CD14-positive monocyte (primary cell): ENCODE data around the gene STRBP. TPM values are rescaled to one million over a fixed set of nuclear protein-coding genes. Genes with fewer than 3 reads are reported as not detected.

Experiments used
- DNase-seq, 3 donors: peaks; one replicate each; pipeline ENCODE4 v3.0.0-alpha.2; 2011 to 2022
- H2AFZ ChIP-seq: 2 replicates; pipeline ENCODE4 v1.6.0; 2012; ENCODE audit warnings: mild to moderate bottlenecking, low read depth, low read length, inconsistent platforms; ENCODE audit not compliant: insufficient read depth, poor library complexity, severe bottlenecking
- H3K27ac ChIP-seq, 2 donors: 1 replicate in 1 of 2; 2 replicates in 1 of 2; pipeline ENCODE4 v1.5.1; 2012 to 2013; ENCODE audit warnings: low read length in 2 of 2, control low read depth in 1 of 2, inconsistent platforms in 1 of 2, low read depth in 1 of 2, mild to moderate bottlenecking in 1 of 2
- H3K27me3 ChIP-seq, 2 donors: one replicate each; pipeline versions ENCODE4 v1.6.0 to v1.6.1; 2011 to 2013; ENCODE audit warnings: low read length in 2 of 2; ENCODE audit not compliant: control insufficient read depth in 2 of 2, insufficient read depth in 2 of 2
- H3K36me3 ChIP-seq, 2 donors: replicated peaks in 1 of 2; 1 replicate in 1 of 2; 2 replicates in 1 of 2; pipeline versions ENCODE4 v1.5.1 to v1.6.1; 2012 to 2013; ENCODE audit warnings: low read length in 2 of 2, control low read depth in 1 of 2, inconsistent platforms in 1 of 2, mild to moderate bottlenecking in 1 of 2; ENCODE audit not compliant: insufficient read depth in 2 of 2, control insufficient read depth in 1 of 2
- H3K4me1 ChIP-seq, 2 donors: 1 replicate in 1 of 2; 2 replicates in 1 of 2; pipeline versions ENCODE4 v1.5.1 to v1.6.1; 2012 to 2013; ENCODE audit warnings: low read length in 2 of 2, control low read depth in 1 of 2, inconsistent platforms in 1 of 2, mild to moderate bottlenecking in 1 of 2, moderate library complexity in 1 of 2; ENCODE audit not compliant: insufficient read depth in 2 of 2, control insufficient read depth in 1 of 2
- H3K4me2 ChIP-seq: replicated peaks from 2 replicates; pipeline ENCODE3; 2012; ENCODE audit warnings: low read length, moderate library complexity, mild to moderate bottlenecking; ENCODE audit not compliant: poor library complexity, severe bottlenecking; ENCODE audit errors: extremely low read depth
- H3K4me3 ChIP-seq, 3 experiments: fragments of 200-600 bp in 1 of 3; sonication (generic) in 1 of 3; replicated peaks in 1 of 3; 1 replicate in 2 of 3; 2 replicates in 1 of 3; pipeline ENCODE4 v1.5.1; 2011 to 2013; ENCODE audit warnings: low read length in 3 of 3, mild to moderate bottlenecking in 3 of 3, control low read depth in 2 of 3, low read depth in 2 of 3, inconsistent platforms in 1 of 3, moderate library complexity in 1 of 3
- H3K79me2 ChIP-seq: 2 replicates; pipeline ENCODE4 v1.6.0; 2012; ENCODE audit warnings: mild to moderate bottlenecking, control low read depth, inconsistent platforms, low read length, moderate library complexity; ENCODE audit not compliant: insufficient read depth
- H3K9ac ChIP-seq: 2 replicates; pipeline ENCODE4 v1.6.0; 2017; ENCODE audit warnings: low read length, mild to moderate bottlenecking; ENCODE audit not compliant: insufficient read depth, poor library complexity, severe bottlenecking
- H3K9me3 ChIP-seq, 2 donors: replicated peaks in 1 of 2; 1 replicate in 1 of 2; 2 replicates in 1 of 2; pipeline versions ENCODE4 v1.5.1 to v1.6.1; 2012 to 2013; ENCODE audit warnings: low read length in 2 of 2, control low read depth in 1 of 2; ENCODE audit not compliant: control insufficient read depth in 1 of 2, insufficient read depth in 1 of 2
- H4K20me1 ChIP-seq: 2 replicates; pipeline ENCODE4 v1.6.0; 2012; ENCODE audit warnings: mild to moderate bottlenecking, low read length, control low read depth, moderate library complexity; ENCODE audit not compliant: insufficient read depth
- H3K27ac Mint-ChIP-seq, 7 donors: one replicate each; pipeline ENCODE4 v1.8.0; 2020; ENCODE audit warnings: mild to moderate bottlenecking in 7 of 7, mixed read lengths in 7 of 7, moderate library complexity in 6 of 7, inconsistent platforms in 2 of 7
- H3K27me3 Mint-ChIP-seq, 3 donors: one replicate each; pipeline ENCODE4 v1.8.0; 2021 to 2022; ENCODE audit warnings: low read depth in 3 of 3, mild to moderate bottlenecking in 3 of 3, mixed read lengths in 3 of 3, moderate library complexity in 3 of 3, inconsistent platforms in 1 of 3
- H3K36me3 Mint-ChIP-seq, 2 donors: one replicate each; pipeline ENCODE4 v1.8.0; 2020; ENCODE audit warnings: mixed read lengths in 2 of 2, inconsistent platforms in 1 of 2, mild to moderate bottlenecking in 1 of 2
- H3K4me1 Mint-ChIP-seq: one replicate; pipeline ENCODE4 v1.8.0; 2020; ENCODE audit warnings: mild to moderate bottlenecking, mixed read lengths
- H3K4me3 Mint-ChIP-seq, 2 donors: one replicate each; pipeline ENCODE4 v1.8.0; 2020; ENCODE audit warnings: mild to moderate bottlenecking in 2 of 2, mixed read lengths in 2 of 2, moderate library complexity in 1 of 2
- H3K9me3 Mint-ChIP-seq, 7 donors: one replicate each; pipeline ENCODE4 v1.8.0; 2020 to 2022; ENCODE audit warnings: mixed read lengths in 7 of 7, mild to moderate bottlenecking in 6 of 7, moderate library complexity in 6 of 7, inconsistent platforms in 2 of 7
- WGBS: methylation state at CpG from one replicate; pipeline ENCODE4 v1.1.5; 2013; ENCODE audit warnings: missing lambda C conversion rate; ENCODE audit not compliant: insufficient coverage; 5-methylcytosine and 5-hydroxymethylcytosine counted together
- intact Hi-C, 2 donors: fragments of 100-400 bp; cut with micrococcal nuclease; formaldehyde crosslinking; loops; one replicate each; pipeline versions ENCODE4 v1.15.0 to v1.15.1; 2023
- polyA plus RNA-seq, 3 donors: library from polyadenylated mRNA; depleted of rRNA in 1 of 3; unstranded in 2 of 3; stranded (reverse) in 1 of 3; fragments of 300-500 nt in 2 of 3; fragments of >200 nt in 1 of 3; fragmentation: Illumina TruSeq in 2 of 3; gene quantifications; 1 replicate in 2 of 3; 2 replicates in 1 of 3; pipeline ENCODE4 v1.2.3, GENCODE V29; 2012 to 2021
- TF ChIP-seq, protein P1 (sequence below): fragments of 200-600 bp; IDR thresholded peaks from one replicate; pipeline ENCODE4 v1.8.0; 2022; ENCODE audit warnings: antibody characterized with exemption, mild to moderate bottlenecking

Gene STRBP
- polyA plus RNA-seq, 3 donors = 0.97 to 1.9 (median 1.9) TPM

- H2AFZ ChIP-seq = no peak overlapping the region
- Mint-ChIP-seq H3K27me3 (no peaks in the 10 kb centered on the region), H3K4me3 (no peak overlapping the region), H3K4me1 (no peaks in the 10 kb centered on the region), H3K36me3 (no peaks in the 10 kb centered on the region), H3K9me3 (peaks cover 0 to 2% (median 0%) of the 10 kb centered on the region in 7 donors), H3K27ac (no peak overlapping the region)
- intact Hi-C loops = no loop called here
- no peaks in the 10 kb centered on the region for H3K27me3 ChIP-seq
- H3K79me2 ChIP-seq = no peaks in the 10 kb centered on the region
- TF ChIP-seq, protein P1, sequence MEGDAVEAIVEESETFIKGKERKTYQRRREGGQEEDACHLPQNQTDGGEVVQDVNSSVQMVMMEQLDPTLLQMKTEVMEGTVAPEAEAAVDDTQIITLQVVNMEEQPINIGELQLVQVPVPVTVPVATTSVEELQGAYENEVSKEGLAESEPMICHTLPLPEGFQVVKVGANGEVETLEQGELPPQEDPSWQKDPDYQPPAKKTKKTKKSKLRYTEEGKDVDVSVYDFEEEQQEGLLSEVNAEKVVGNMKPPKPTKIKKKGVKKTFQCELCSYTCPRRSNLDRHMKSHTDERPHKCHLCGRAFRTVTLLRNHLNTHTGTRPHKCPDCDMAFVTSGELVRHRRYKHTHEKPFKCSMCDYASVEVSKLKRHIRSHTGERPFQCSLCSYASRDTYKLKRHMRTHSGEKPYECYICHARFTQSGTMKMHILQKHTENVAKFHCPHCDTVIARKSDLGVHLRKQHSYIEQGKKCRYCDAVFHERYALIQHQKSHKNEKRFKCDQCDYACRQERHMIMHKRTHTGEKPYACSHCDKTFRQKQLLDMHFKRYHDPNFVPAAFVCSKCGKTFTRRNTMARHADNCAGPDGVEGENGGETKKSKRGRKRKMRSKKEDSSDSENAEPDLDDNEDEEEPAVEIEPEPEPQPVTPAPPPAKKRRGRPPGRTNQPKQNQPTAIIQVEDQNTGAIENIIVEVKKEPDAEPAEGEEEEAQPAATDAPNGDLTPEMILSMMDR = no peak
- H3K36me3 ChIP-seq = no peaks in the 10 kb centered on the region
- H3K4me1 ChIP-seq = no peaks in the 10 kb centered on the region
- no peak overlapping the region for H3K27ac ChIP-seq
- no peaks in the 10 kb centered on the region for H4K20me1 ChIP-seq
- no peaks in the 10 kb centered on the region for H3K9me3 ChIP-seq
- 80% methylated on average over 1 of the region's 1 CpG for WGBS
- no peak overlapping the region for H3K4me2 ChIP-seq
- no peak overlapping the region for H3K9ac ChIP-seq
- H3K4me3 ChIP-seq = no peak overlapping the region
- no peak for DNase-seq
These were observed 28.7 kb downstream of the STRBP start for GRCh38 chr9:123239726-123240125.

DNA sequence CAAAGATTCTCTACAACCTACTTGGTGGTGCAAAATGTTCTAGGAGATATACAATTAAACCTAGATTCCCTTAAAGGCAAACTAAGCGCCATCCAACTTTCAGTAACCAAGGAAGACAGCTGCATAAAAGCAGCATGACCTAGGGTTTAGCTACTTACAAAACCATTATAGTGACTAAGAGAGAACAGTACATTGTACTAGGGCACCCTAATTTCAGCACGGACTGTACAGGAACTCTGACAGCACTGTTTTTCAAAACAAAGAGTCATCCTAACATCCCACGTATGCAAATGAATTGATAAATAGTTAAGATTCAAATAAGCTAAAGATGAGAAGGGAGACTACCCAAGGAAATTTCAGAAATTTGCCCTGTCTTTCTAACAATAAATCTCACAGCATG, 30.0 kb downstream of the STRBP start:
- intact Hi-C loops = no loop called here
- no peaks in the 10 kb centered on the region for H3K4me1 Mint-ChIP-seq
- no peaks in the 10 kb centered on the region for H3K27me3 ChIP-seq
- H4K20me1 ChIP-seq = no peaks in the 10 kb centered on the region
- H3K4me2 ChIP-seq = no peak overlapping the region
- H3K4me1 ChIP-seq = no peaks in the 10 kb centered on the region
- no peaks in the 10 kb centered on the region for H3K36me3 Mint-ChIP-seq
- DNase-seq = no peak
- H3K9me3 ChIP-seq = no peaks in the 10 kb centered on the region
- H3K4me3 Mint-ChIP-seq = no peak overlapping the region
- H3K27ac Mint-ChIP-seq = no peak overlapping the region
- no peaks in the 10 kb centered on the region for H3K79me2 ChIP-seq
- H3K9me3 Mint-ChIP-seq = peaks cover 0 to 2% (median 0%) of the 10 kb centered on the region in 7 donors
- H3K36me3 ChIP-seq = no peaks in the 10 kb centered on the region
- TF ChIP-seq, protein P1 = no peak
- no peak overlapping the region for H3K9ac ChIP-seq
- no peak overlapping the region for H3K4me3 ChIP-seq
- no CpG with 5 or more reads among the region's 3 CpGs for WGBS
- H2AFZ ChIP-seq = no peak overlapping the region
- no peaks in the 10 kb centered on the region for H3K27me3 Mint-ChIP-seq
- H3K27ac ChIP-seq = no peak overlapping the region
